H1 (cell line): Measurements from ENCODE around the gene TRIML2. TPM values are rescaled to one million over a fixed set of nuclear protein-coding genes. Genes with fewer than 3 reads are reported as not detected.

Experiments used
- JUND ChIP-seq: IDR thresholded peaks from 2 replicates; pipeline ENCODE4 v1.6.1; 2011; ENCODE audit warnings: mild to moderate bottlenecking, improper control_type of control experiment, low read length
- PHF8 ChIP-seq: fragments of 200-600 bp; sonication (generic); conservative IDR thresholded peaks from 2 replicates; pipeline ENCODE4 v1.7.1; 2012; ENCODE audit warnings: low read depth, mild to moderate bottlenecking, inconsistent platforms, low read length, moderate library complexity
- RAD21 ChIP-seq, 2 experiments: IDR thresholded peaks in 1 of 2; conservative IDR thresholded peaks in 1 of 2; 2 replicates each; pipeline ENCODE4 v1.6.1; 2011; ENCODE audit warnings: low read depth in 2 of 2, low read length in 2 of 2, improper control_type of control experiment in 1 of 2, inconsistent platforms in 1 of 2, mild to moderate bottlenecking in 1 of 2, moderate library complexity in 1 of 2
- TAF7 ChIP-seq: optimal IDR thresholded peaks from 2 replicates; pipeline ENCODE3; 2011; ENCODE audit warnings: low read depth, mild to moderate bottlenecking, inconsistent platforms, low read length, moderate library complexity, borderline replicate concordance
- TBP ChIP-seq: IDR thresholded peaks from 2 replicates; pipeline ENCODE4 v1.6.1; 2011; ENCODE audit warnings: low read depth, low read length, improper control_type of control experiment
- polyA plus RNA-seq, 7 experiments: library from polyadenylated mRNA; depleted of rRNA in 3 of 7; stranded (reverse) in 5 of 7; unstranded in 2 of 7; fragments of >200 nt in 5 of 7; fragments of 200-250 nt in 2 of 7; gene quantifications; 1 replicate in 5 of 7; 2 replicates in 1 of 7; 4 replicates in 1 of 7; pipeline versions ENCODE4 v1.2.1 to v1.2.3, GENCODE V29; 2011 to 2013; ENCODE audit warnings: missing spikeins in 2 of 7, mixed read lengths in 2 of 7
- total RNA-seq: library from RNA; stranded (reverse); fragmentation: NEBNext Ultra II Directional; extraction: Animal tissue kit (Norgen Biotek cat#: 25700); gene quantifications from 2 replicates; pipeline ENCODE4 v1.2.1, GENCODE V29; 2021

TRIML2 gene
- total and polyA plus RNA-seq, 2 of the 8 experiments (the other 6 are each of a cell fraction or from before 2014, with no cell fraction given), result 28.1 to 59.2 TPM

- TF ChIP-seq PHF8 (no peak), JUND (no peak), TBP (no peak), RAD21 (IDR thresholded peaks at IDR 0.05 in 1 of 2, conservative IDR thresholded peaks at IDR 0.05 in 1 of 2; ENCODE audit: low read depth in 2 of 2, low read length in 2 of 2) (no peak), TAF7 (no peak)
These were observed 26.6 kb downstream of the TRIML2 start (continued) for GRCh38 chr4:188082796-188083195.
